GM23248 (cell line): ENCODE data around the gene GALNT1. TPM values are rescaled to one million over a fixed set of nuclear protein-coding genes. Genes with fewer than 3 reads are reported as not detected.

Source experiments
- DNase-seq: peaks from one replicate; pipeline ENCODE4 v3.0.0-alpha.2; 2015
- H2AFZ ChIP-seq: fragments of 200-600 bp; sonication (generic); 2 replicates; pipeline ENCODE4 v1.6.1; 2016; ENCODE audit warnings: antibody characterized with exemption
- H3F3A ChIP-seq: fragments of 200-600 bp; sonication (generic); 2 replicates; pipeline ENCODE4 v1.6.1; 2016; ENCODE audit warnings: mild to moderate bottlenecking, antibody characterized with exemption, mixed run types; ENCODE audit not compliant: insufficient read depth
- H3K27ac ChIP-seq: fragments of 200-600 bp; sonication (generic); 2 replicates; pipeline ENCODE4 v1.5.1; 2016; ENCODE audit warnings: mild to moderate bottlenecking
- H3K27me3 ChIP-seq: fragments of 200-600 bp; sonication (generic); replicated peaks from 2 replicates; pipeline ENCODE4 v1.6.1; 2016; ENCODE audit warnings: mild to moderate bottlenecking; ENCODE audit not compliant: insufficient read depth
- H3K36me3 ChIP-seq: fragments of 200-600 bp; sonication (generic); 2 replicates; pipeline ENCODE4 v1.6.1; 2016; ENCODE audit warnings: low read depth, mild to moderate bottlenecking
- H3K4me1 ChIP-seq: fragments of 200-600 bp; sonication (generic); 2 replicates; pipeline ENCODE4 v1.6.1; 2016; ENCODE audit warnings: mild to moderate bottlenecking; ENCODE audit not compliant: insufficient read depth
- H3K4me2 ChIP-seq: fragments of 200-600 bp; sonication (generic); one replicate; pipeline ENCODE4 v1.6.1; 2016; ENCODE audit warnings: mild to moderate bottlenecking; ENCODE audit not compliant: unreplicated experiment
- H3K4me3 ChIP-seq: fragments of 200-600 bp; sonication (generic); 2 replicates; pipeline ENCODE4 v1.5.1; 2016; ENCODE audit warnings: mild to moderate bottlenecking
- H3K79me2 ChIP-seq: fragments of 200-600 bp; sonication (generic); 2 replicates; pipeline ENCODE4 v1.6.1; 2016; ENCODE audit warnings: mild to moderate bottlenecking; ENCODE audit not compliant: insufficient read depth
- H3K9ac ChIP-seq: fragments of 200-600 bp; sonication (generic); 2 replicates; pipeline ENCODE4 v1.6.1; 2016; ENCODE audit warnings: mild to moderate bottlenecking
- H3K9me2 ChIP-seq: fragments of 200-600 bp; sonication (generic); 2 replicates; pipeline ENCODE4 v1.6.1; 2016; ENCODE audit warnings: mixed run types, mild to moderate bottlenecking, moderate library complexity; ENCODE audit not compliant: insufficient read depth
- H3K9me3 ChIP-seq: fragments of 200-600 bp; sonication (generic); one replicate; pipeline ENCODE4 v1.6.1; 2017; ENCODE audit warnings: low read depth
- H4K20me1 ChIP-seq: fragments of 200-600 bp; sonication (generic); 2 replicates; pipeline ENCODE4 v1.6.0; 2016; ENCODE audit not compliant: insufficient read depth
- EZH2 ChIP-seq: fragments of 200-600 bp; sonication (generic); IDR thresholded peaks from 2 replicates; pipeline ENCODE4 v1.6.1; 2018; ENCODE audit warnings: antibody characterized with exemption, mild to moderate bottlenecking; ENCODE audit not compliant: insufficient read depth, poor library complexity, severe bottlenecking
- EZH2phosphoT487 ChIP-seq: fragments of 200-600 bp; sonication (generic); IDR thresholded peaks from 2 replicates; pipeline ENCODE4 v1.6.1; 2018; ENCODE audit warnings: antibody characterized with exemption, moderate library complexity, mild to moderate bottlenecking, low read depth; ENCODE audit not compliant: insufficient read depth
- WGBS, 2 experiments: methylation state at CpG; one replicate each; pipeline ENCODE4 v1.1.6; 2015 to 2017; ENCODE audit warnings: low lambda C conversion rate in 2 of 2, low coverage in 1 of 2; ENCODE audit errors: missing lambda C conversion rate in 2 of 2; 5-methylcytosine and 5-hydroxymethylcytosine counted together
- in situ Hi-C: fragments of 300-500 bp; cut with MboI; formaldehyde crosslinking; loops from 2 replicates; pipeline ENCODE4 v1.15.0; 2020
- polyA plus RNA-seq: library from polyadenylated mRNA; unstranded; fragments of >200 nt; fragmentation: Nextera tagmentation; extraction: Ambion mirVana; gene quantifications from 2 replicates; pipeline ENCODE4 v1.2.1, GENCODE V29; 2016
- total RNA-seq: library from RNA; depleted of rRNA; stranded (reverse); fragments of >200 nt; shearing (Covaris generic); gene quantifications from 2 replicates; pipeline ENCODE4 v1.2.3, GENCODE V29; 2014

GALNT1 gene
- total and polyA plus RNA-seq, 2 experiments from 2014 or later = 10.1 to 68.0 TPM

DNA sequence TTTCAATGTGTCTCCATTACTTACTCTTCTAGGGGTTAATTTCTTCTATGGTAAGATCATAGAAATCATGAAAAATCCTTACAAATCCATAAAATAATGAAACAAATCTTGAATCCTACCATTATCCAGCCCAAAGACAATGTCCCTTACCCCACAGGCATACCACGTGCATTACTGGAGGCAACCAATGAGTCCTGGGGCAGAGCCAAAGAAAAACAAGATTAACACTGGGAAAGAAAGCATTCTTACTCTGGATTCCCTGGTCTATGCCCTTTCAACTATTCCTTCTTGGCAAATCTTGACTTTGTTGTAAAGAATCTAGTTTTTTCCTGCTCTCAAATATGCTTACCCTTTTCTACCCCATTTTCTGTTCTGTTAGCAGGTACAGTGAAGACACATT, 3.1 kb upstream of the GALNT1 start:
- Histone ChIP-seq H3K27ac (no peak overlapping the region), H3K79me2 (peaks cover 16% of the 10 kb centered on the region), H3K4me1 (peaks cover 16% of the 10 kb centered on the region), H4K20me1 (no peaks in the 10 kb centered on the region), H3K4me2 (no peak overlapping the region), H3K9ac (no peak overlapping the region), H3K36me3 (no peaks in the 10 kb centered on the region), H2AFZ (no peak overlapping the region), H3K4me3 (no peak overlapping the region), H3F3A (peaks cover 3% of the 10 kb centered on the region), H3K27me3 (no peaks in the 10 kb centered on the region), H3K9me3 (no peaks in the 10 kb centered on the region), H3K9me2 (no peaks in the 10 kb centered on the region)
- WGBS, 2 experiments = 34 to 45% methylated on average over 1 of the region's 1 CpG
- peak; percentile 20 for DNase-seq
- in situ Hi-C loops = no loop called here
- TF ChIP-seq EZH2phosphoT487 = no peak
- TF ChIP-seq EZH2 = no peak

DNA sequence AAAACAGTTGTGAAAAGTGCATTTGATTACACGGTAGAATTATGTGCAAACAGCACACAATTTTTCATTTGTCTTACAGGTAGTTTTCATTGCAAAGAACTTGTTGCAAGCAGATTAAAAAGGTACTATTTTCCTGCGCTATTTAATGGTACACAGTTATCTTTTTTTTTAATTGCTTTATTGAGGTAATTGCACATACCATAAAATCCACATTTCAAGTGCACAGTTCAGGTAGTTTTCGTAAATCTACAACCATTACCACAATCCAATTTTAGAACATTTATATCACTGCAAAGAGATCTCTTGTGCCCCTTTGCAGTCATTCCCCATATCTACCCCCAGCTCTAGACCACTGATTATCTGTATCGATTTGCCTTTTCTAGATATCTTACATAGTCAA, 2.6 kb upstream of the GALNT1 start:
- Histone ChIP-seq H3K27me3 (no peaks in the 10 kb centered on the region), H3K4me1 (peaks cover 16% of the 10 kb centered on the region), H3K9me2 (no peaks in the 10 kb centered on the region), H3F3A (peaks cover 3% of the 10 kb centered on the region), H3K9me3 (no peaks in the 10 kb centered on the region), H2AFZ (no peak overlapping the region), H4K20me1 (no peaks in the 10 kb centered on the region), H3K4me2 (no peak overlapping the region), H3K36me3 (no peaks in the 10 kb centered on the region), H3K4me3 (no peak overlapping the region), H3K27ac (no peak overlapping the region), H3K79me2 (peaks cover 20% of the 10 kb centered on the region), H3K9ac (no peak overlapping the region)
- in situ Hi-C loops = no loop called here
- no peak for TF ChIP-seq EZH2phosphoT487
- no peak for TF ChIP-seq EZH2
- 90 to 96% methylated on average over 4 of the region's 4 CpGs for WGBS, 2 experiments
- DNase-seq = no peak

DNA sequence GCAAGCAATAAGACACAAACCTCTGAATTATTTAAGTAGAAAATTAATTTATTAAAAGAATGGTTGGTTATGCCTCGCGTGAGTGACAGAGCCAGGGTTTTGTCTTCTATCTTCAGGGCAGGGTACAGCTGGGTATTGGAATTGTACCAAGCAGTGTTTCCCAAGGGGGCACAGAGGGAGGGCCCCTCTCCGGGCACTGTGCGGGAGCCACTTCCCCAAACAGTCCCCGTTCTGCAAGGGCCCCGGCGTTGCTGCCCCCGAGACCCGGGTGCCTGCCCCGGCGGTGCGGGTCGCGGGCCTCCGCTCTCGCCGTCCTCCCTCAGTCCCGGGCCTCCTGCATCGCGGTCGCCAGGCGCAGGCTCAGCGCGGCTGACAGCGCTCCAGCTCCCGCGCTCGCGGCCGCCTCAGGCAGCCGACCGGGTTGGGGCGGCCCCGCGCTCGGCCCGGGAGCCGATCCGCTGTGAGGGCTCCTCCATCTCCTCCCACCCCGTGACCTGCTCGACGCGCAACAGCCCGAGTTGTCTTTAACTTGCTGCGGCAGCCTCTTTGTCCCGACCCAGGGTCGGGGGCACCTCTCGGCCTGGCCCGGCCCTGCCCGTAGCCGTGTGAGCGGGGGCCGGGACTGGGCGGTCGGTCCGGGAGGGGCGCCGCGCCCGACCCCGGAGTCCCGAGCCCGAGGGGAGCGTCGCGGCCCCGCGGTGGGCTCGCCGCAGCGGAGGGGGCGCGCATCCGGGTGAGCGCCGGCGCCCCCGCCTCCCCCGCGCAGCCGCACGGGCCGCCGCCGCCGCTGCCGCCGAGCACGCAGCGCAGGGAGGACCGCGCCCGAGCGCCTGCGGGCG, 620 bp upstream of the GALNT1 start:
- Histone ChIP-seq H3K9me2 (no peaks in the 10 kb centered on the region), H3K9me3 (no peaks in the 10 kb centered on the region), H3K79me2 (peaks cover 40% of the 10 kb centered on the region), H2AFZ (peak overlapping the region; percentile 88), H3K27me3 (no peaks in the 10 kb centered on the region), H3K9ac (peak overlapping the region; percentile 89), H3K4me3 (peak overlapping the region; percentile 80), H3K27ac (peak overlapping the region; percentile 66), H3K4me2 (peak overlapping the region; percentile 70), H3K4me1 (peaks cover 16% of the 10 kb centered on the region), H4K20me1 (no peaks in the 10 kb centered on the region), H3F3A (peaks cover 3% of the 10 kb centered on the region), H3K36me3 (no peaks in the 10 kb centered on the region)
- WGBS, 2 experiments = 1% methylated on average over 61 to 66 of the region's 96 CpGs
- in situ Hi-C loops = no loop called here
- TF ChIP-seq EZH2 = no peak
- no peak for TF ChIP-seq EZH2phosphoT487
- DNase-seq = peak; percentile 82

- Histone ChIP-seq H3K27ac (0 out of 2 replicates have a peak overlapping the region, but pooled peaks have one; percentile 17), H3K9ac (peak overlapping the region; percentile 87), H3K27me3 (no peaks in the 10 kb centered on the region), H3K4me3 (peak overlapping the region; percentile 92), H3K36me3 (no peaks in the 10 kb centered on the region), H3K4me1 (peaks cover 16% of the 10 kb centered on the region), H3K79me2 (peaks cover 52% of the 10 kb centered on the region), H3K9me2 (no peaks in the 10 kb centered on the region), H3K4me2 (peak overlapping the region; percentile 92), H2AFZ (peak overlapping the region; percentile 87), H4K20me1 (no peaks in the 10 kb centered on the region), H3F3A (peaks cover 3% of the 10 kb centered on the region), H3K9me3 (no peaks in the 10 kb centered on the region)
- TF ChIP-seq EZH2 (no peak), EZH2phosphoT487 (no peak)
- in situ Hi-C loops = no loop called here
- 1 to 2% methylated on average over 31 to 41 of the region's 51 CpGs for WGBS, 2 experiments
- DNase-seq = peak; percentile 57
Measured at GRCh38 chr18:35581898-35582641, 530 bp downstream of the GALNT1 start.
